Fibroblast of lung (primary cell): ENCODE results near the gene ATP13A2. TPM values are rescaled to one million over a fixed set of nuclear protein-coding genes. Genes with fewer than 3 reads are reported as not detected.
"Not testable (repeated sequence)": the region's sequence is repeated elsewhere in the genome, so short reads cannot be mapped to it uniquely, and the experiment has no call there.

Experiments used
- DNase-seq, 2 donors: peaks; one replicate each; pipeline versions ENCODE4 v3.0.0 to v3.0.0-alpha.2; 2010; ENCODE audit warnings: low read depth in 2 of 2
- H2AFZ ChIP-seq: 2 replicates; pipeline ENCODE4 v1.5.1; 2012; ENCODE audit warnings: low read length, control low read depth, inconsistent platforms
- H3K27ac ChIP-seq: 2 replicates; pipeline ENCODE4 v1.5.1; 2011; ENCODE audit warnings: low read length, control low read depth; ENCODE audit not compliant: insufficient read depth
- H3K27me3 ChIP-seq: 2 replicates; pipeline ENCODE4 v1.5.1; 2011; ENCODE audit warnings: mild to moderate bottlenecking, low read length; ENCODE audit not compliant: control insufficient read depth, insufficient read depth
- H3K36me3 ChIP-seq: 2 replicates; pipeline ENCODE4 v1.5.1; 2011; ENCODE audit warnings: low read length; ENCODE audit not compliant: control insufficient read depth, insufficient read depth
- H3K4me1 ChIP-seq: 2 replicates; pipeline ENCODE4 v1.5.1; 2011; ENCODE audit warnings: low read length; ENCODE audit not compliant: control insufficient read depth, insufficient read depth; ENCODE audit errors: extremely low read depth
- H3K4me2 ChIP-seq: 2 replicates; pipeline ENCODE4 v1.5.1; 2011; ENCODE audit warnings: low read length, control low read depth; ENCODE audit not compliant: insufficient read depth; ENCODE audit errors: extremely low read depth
- H3K4me3 ChIP-seq, 4 experiments: fragments of 200-600 bp in 1 of 4; sonication (generic) in 1 of 4; replicated peaks in 1 of 4; 2 replicates each; pipeline ENCODE4 v1.5.1; 2011 to 2016; ENCODE audit warnings: low read length in 4 of 4, low read depth in 3 of 4, mild to moderate bottlenecking in 3 of 4, control low read depth in 2 of 4, inconsistent platforms in 1 of 4, mixed read lengths in 1 of 4; ENCODE audit not compliant: insufficient read depth in 1 of 4; ENCODE audit errors: control extremely low read depth in 1 of 4
- H3K79me2 ChIP-seq: 2 replicates; pipeline ENCODE4 v1.5.1; 2012; ENCODE audit warnings: mild to moderate bottlenecking, low read length, inconsistent platforms; ENCODE audit not compliant: control insufficient read depth, insufficient read depth
- H3K9ac ChIP-seq: 2 replicates; pipeline ENCODE4 v1.5.1; 2011; ENCODE audit warnings: mild to moderate bottlenecking, low read length, control low read depth; ENCODE audit not compliant: insufficient read depth
- H3K9me3 ChIP-seq: 2 replicates; pipeline ENCODE4 v1.5.1; 2012; ENCODE audit warnings: low read depth, low read length; ENCODE audit not compliant: control insufficient read depth, insufficient read depth
- H4K20me1 ChIP-seq: 2 replicates; pipeline ENCODE4 v1.5.1; 2011; ENCODE audit warnings: low read length; ENCODE audit not compliant: control insufficient read depth, insufficient read depth; ENCODE audit errors: extremely low read depth
- EZH2 ChIP-seq: IDR thresholded peaks from 2 replicates; pipeline ENCODE4 v1.5.1; 2012; ENCODE audit warnings: low read length, control low read depth, mild to moderate bottlenecking; ENCODE audit errors: missing control alignments
- polyA plus RNA-seq, 2 donors: library from polyadenylated mRNA; depleted of rRNA in 1 of 2; stranded (reverse) in 1 of 2; unstranded in 1 of 2; fragments of >200 nt; gene quantifications; 2 replicates each; pipeline ENCODE4 v1.2.1, GENCODE V29; 2011 to 2012; ENCODE audit warnings: missing spikeins in 1 of 2
- total RNA-seq: library from RNA; depleted of rRNA; stranded (reverse); fragments of >200 nt; gene quantifications from 2 replicates; pipeline ENCODE4 v1.2.1, GENCODE V29; 2014
- TF ChIP-seq, protein P1 (sequence below), 2 donors: IDR thresholded peaks in 1 of 2; conservative IDR thresholded peaks in 1 of 2; 1 replicate in 1 of 2; 2 replicates in 1 of 2; pipeline ENCODE4 v1.5.1; 2011 to 2012; ENCODE audit warnings: low read length in 2 of 2, control low read depth in 1 of 2, inconsistent platforms in 1 of 2, low read depth in 1 of 2, mild to moderate bottlenecking in 1 of 2

Gene ATP13A2
- total and polyA plus RNA-seq, 2 donors (not counting 1 experiment from before 2014, with no cell fraction given), result 6.5 to 10.9 TPM

DNA sequence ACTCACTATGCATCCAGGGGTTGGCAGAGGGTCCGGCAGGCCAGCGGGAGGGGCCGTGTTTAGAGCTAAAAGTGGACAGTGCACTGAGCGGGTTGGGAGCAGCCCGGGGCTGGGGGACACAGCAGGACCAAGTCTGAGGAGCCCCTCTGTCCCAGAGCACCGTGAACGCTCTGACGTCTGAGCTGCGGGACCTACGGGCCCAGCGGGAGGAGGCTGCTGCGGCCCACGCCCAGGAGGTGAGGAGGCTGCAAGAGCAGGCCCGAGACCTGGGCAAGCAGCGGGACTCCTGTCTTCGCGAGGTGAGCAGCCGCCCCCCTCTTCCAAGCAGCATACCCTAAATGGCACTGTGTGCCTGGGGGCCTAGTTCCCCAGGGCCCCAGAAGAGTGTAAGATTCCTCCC is 57.1 kb downstream of the ATP13A2 start:
- Histone ChIP-seq H3K4me3 (no peak overlapping the region), H3K36me3 (no peaks in the 10 kb centered on the region), H3K9me3 (no peaks in the 10 kb centered on the region), H2AFZ (no peak overlapping the region), H3K27ac (no peak overlapping the region), H3K4me2 (no peak overlapping the region), H4K20me1 (no peaks in the 10 kb centered on the region), H3K27me3 (no peaks in the 10 kb centered on the region), H3K4me1 (no peaks in the 10 kb centered on the region), H3K79me2 (no peaks in the 10 kb centered on the region), H3K9ac (no peak overlapping the region)
- no peak for DNase-seq
- TF ChIP-seq EZH2, result no peak
- TF ChIP-seq, protein P1, sequence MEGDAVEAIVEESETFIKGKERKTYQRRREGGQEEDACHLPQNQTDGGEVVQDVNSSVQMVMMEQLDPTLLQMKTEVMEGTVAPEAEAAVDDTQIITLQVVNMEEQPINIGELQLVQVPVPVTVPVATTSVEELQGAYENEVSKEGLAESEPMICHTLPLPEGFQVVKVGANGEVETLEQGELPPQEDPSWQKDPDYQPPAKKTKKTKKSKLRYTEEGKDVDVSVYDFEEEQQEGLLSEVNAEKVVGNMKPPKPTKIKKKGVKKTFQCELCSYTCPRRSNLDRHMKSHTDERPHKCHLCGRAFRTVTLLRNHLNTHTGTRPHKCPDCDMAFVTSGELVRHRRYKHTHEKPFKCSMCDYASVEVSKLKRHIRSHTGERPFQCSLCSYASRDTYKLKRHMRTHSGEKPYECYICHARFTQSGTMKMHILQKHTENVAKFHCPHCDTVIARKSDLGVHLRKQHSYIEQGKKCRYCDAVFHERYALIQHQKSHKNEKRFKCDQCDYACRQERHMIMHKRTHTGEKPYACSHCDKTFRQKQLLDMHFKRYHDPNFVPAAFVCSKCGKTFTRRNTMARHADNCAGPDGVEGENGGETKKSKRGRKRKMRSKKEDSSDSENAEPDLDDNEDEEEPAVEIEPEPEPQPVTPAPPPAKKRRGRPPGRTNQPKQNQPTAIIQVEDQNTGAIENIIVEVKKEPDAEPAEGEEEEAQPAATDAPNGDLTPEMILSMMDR (conservative IDR thresholded peaks at IDR 0.05 in 1 of 2, IDR thresholded peaks at IDR 0.05 in 1 of 2; ENCODE audit: low read depth in 1 of 2, low read length in 2 of 2), result no peak

DNA sequence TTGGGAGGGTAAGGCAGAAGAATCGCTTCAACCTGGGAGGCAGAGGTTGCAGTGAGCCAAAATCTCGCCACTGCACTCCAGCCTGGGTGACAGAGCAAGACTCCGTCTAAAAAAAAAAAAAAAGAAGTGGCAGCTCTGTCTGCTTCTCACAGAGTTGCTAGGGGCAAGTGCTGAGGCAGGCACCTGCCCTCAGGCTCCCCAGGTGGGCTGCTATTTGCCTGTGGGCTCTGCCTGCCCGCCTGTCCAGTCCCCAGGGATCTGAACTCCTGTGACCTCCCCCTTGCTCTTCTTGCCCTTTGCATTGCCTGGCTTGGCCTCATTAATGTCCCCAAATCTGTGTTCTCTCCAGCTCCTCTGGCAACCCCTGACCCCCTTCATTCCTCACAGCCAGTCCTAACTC is 59.4 kb downstream of the ATP13A2 start:
- not testable (repeated sequence) for H3K9me3 ChIP-seq, H3K4me2 ChIP-seq, H3K27me3 ChIP-seq, H3K9ac ChIP-seq, H3K79me2 ChIP-seq, DNase-seq, H3K36me3 ChIP-seq, H3K4me3 ChIP-seq, H4K20me1 ChIP-seq, H3K4me1 ChIP-seq, H3K27ac ChIP-seq, H2AFZ ChIP-seq

DNA sequence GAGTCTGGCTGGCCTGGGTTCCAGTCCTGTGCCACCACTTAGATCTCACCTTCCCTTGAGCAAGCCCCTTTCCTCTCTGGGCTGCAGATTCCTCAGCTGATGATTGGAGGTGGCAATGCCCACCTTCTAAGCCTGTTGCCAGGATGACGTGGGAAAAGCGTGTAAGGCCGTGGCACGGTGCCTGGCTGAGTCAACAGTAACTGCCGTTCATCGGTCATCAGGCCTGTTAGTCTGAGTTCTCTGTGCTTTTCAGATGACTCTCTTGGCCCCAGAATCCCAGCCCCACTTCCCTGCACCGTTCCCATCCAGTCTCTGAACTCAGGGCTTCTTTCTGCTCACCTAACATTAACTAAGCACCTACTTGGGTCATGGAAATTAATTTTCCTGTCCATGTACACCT is 62.7 kb downstream of the ATP13A2 start:
- not testable (repeated sequence) for H3K4me2 ChIP-seq, H2AFZ ChIP-seq, H3K4me1 ChIP-seq, H3K27ac ChIP-seq, H3K4me3 ChIP-seq, H3K9me3 ChIP-seq, H3K9ac ChIP-seq, H4K20me1 ChIP-seq, H3K27me3 ChIP-seq, H3K36me3 ChIP-seq, H3K79me2 ChIP-seq
- DNase-seq, result peak; percentile 23 to 73

DNA sequence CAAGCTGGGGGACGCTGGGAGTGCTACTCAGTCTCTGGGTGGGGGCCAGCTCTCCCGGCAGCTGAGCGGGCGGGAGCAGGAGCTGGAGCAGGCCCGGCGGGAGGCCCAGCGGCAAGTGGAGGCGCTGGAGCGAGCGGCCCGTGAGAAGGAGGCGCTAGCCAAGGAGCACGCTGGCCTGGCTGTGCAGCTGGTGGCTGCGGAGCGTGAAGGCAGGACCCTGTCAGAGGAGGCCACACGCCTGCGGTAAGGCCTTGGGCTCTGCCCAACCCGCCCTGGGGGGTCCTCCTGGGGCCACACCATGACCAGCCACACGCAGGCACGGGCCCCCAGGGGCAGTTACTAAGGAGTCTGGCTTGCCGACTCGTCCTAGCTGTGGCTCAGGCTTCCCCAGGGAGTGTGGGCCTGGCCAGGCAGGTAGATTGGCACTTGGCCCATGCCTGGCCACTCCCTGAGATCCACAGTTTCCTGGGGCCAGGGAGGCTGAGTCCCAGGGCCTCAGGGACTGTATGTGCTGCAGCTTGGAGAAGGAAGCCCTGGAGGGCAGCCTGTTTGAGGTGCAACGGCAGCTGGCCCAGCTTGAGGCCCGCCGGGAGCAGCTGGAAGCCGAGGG is 63.3 kb downstream of the ATP13A2 start:
- H2AFZ ChIP-seq, H3K9me3 ChIP-seq, H3K4me2 ChIP-seq, H3K27me3 ChIP-seq, H3K9ac ChIP-seq, H4K20me1 ChIP-seq, H3K27ac ChIP-seq, H3K36me3 ChIP-seq, H3K79me2 ChIP-seq, H3K4me1 ChIP-seq, H3K4me3 ChIP-seq: not testable (repeated sequence)
- DNase-seq, result peak in 1 of 2 donors; percentile 25
